HT-29 (cell line): ENCODE measurements around the gene ARHGAP10. TPM values are rescaled to one million over a fixed set of nuclear protein-coding genes. Genes with fewer than 3 reads are reported as not detected.

Experiments
- DNase-seq: peaks from one replicate; pipeline ENCODE4 v3.0.0-alpha.2; 2015; ENCODE audit warnings: low spot score
- total RNA-seq: library from RNA; depleted of rRNA; stranded (reverse); fragments of >200 nt; shearing (Covaris generic); gene quantifications from 2 replicates; pipeline ENCODE4 v1.2.3, GENCODE V29; 2014

The ARHGAP10 gene
- total RNA-seq, 1 experiment from 2014 or later: 9.3 TPM

DNA sequence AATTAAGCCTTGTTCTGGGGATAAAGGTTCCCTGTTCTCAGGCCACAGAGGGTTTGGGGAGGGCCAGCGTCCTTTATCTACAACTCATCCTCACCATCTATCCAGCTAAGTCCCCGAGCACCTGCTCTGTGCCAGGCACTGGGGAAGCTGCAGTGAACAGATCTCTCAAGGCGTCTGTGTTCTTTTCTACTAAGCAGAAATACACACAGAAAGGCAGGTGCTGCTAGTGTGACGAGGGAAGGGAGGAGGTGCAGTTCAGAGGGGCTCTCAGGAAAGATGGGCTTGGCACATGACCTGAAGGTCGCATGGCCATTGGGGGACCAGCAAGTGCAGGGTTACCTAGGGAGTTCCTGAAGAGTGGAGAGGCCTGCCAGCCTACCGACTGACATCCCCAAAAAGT, 358.1 kb downstream of the ARHGAP10 start:
- no peak for DNase-seq

- no peak for DNase-seq
These were observed 358.9 kb downstream of the ARHGAP10 start for GRCh38 chr4:148090503-148091476.

GRCh38 chr4:148091896-148092295, 360.0 kb downstream of the ARHGAP10 start:
- DNase-seq: no peak

GRCh38 chr4:148092316-148093014, 360.6 kb downstream of the ARHGAP10 start:
- no peak for DNase-seq

GRCh38 chr4:148093065-148093464, 361.2 kb downstream of the ARHGAP10 start:
- no peak for DNase-seq

DNA sequence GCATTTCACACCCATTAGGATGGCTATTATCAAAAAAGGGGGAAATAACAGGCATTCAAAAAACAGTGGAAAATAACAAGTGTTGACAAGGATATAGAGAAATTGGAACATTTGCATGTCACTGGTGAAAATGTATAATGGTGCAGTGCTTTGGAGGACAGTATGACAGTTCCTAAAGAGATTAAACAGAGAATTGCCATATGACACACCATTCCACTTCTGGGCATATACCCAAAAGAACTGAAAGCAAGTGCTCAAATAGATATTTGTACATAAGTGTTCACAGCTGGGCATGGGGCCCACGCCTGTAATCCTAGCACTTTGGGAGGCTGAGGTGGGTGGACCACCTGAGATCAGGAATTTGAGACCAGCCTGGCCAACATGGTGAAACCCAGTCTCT, 362.3 kb downstream of the ARHGAP10 start:
- no peak for DNase-seq

DNA sequence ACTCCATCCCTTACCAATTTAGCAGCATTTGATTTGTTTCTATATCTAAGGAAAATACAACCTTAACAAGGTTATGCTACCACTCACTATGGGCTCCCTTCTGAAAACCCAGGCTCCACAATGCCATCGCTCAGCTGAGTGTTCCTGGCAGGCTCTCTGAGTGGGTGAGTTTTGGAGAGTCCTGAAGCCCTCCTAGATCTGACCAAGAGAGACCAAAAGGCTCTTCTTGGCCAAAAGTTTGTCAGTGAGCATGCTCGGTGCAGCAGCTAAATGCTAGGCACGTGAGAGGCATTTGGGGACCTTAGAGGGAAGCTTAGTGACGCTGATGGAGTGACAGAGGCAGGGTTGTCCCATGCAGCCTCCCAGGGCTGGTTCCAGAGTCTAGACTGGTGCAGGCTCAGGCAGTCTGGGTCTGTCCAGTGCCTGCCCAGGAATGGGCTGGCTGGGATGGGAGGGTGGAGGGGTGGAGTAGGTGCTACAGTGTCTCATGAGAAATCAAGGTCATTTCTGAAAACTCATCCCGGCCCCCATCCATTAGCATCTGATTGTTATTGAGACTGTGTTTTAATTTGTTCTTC, 363.5 kb downstream of the ARHGAP10 start:
- DNase-seq: no peak

DNA sequence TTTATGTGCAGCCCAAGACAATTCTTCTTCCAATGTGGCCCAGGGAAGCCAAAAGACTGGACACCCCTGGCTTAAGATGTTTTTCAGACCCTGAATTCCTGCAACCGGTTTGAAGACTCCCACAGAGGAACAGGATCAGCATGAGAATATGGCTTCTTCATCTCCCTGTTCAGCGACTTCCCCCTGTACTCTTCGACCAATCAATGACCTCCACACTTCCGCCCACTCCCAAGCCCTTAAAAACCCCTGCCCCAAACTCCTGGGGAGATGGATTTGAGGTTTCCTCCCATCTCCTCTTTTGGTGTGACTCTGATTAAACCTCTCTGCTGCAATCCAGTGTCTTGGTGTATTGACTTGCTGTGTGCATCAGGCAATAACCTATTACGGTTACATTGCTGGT, 365.9 kb downstream of the ARHGAP10 start:
- no peak for DNase-seq

GRCh38 chr4:148101235-148101634, 369.3 kb downstream of the ARHGAP10 start:
- no peak for DNase-seq

GRCh38 chr4:148101790-148102189, 369.9 kb downstream of the ARHGAP10 start:
- no peak for DNase-seq

DNA sequence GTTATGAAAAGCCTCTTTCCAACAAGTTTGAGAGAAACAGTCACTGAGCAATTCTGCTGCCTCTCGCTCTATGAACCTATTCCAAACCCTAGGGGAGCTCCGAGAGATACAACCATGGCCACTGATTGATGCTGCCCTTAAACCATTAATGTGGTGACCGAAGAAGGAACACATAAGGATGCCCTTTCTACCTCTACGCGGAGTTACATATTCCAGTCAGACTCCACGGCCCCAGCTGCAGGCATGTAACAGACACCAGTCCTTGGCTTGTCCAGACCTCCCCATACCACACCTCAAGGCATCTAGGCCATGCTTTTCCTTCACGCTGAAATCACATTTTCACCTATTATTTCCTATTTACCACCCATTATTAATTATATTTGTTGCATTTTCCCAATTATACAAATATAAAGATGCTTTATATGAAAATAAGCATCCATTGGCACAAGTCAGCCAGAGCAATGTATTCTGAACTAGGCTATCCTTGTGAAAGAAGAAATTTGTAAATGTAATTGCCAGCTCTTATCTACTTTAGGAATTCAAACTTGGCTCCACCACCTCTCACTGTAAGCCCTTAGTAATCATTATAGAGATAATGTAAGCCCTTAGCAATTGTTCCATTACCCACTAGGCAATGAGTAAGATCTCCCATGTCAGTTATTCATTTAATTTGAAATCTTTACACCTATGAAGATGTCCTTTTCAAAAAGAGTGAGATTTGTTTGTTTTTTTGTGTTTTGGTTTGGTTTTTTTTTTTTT, 371.9 kb downstream of the ARHGAP10 start:
- no peak for DNase-seq

DNA sequence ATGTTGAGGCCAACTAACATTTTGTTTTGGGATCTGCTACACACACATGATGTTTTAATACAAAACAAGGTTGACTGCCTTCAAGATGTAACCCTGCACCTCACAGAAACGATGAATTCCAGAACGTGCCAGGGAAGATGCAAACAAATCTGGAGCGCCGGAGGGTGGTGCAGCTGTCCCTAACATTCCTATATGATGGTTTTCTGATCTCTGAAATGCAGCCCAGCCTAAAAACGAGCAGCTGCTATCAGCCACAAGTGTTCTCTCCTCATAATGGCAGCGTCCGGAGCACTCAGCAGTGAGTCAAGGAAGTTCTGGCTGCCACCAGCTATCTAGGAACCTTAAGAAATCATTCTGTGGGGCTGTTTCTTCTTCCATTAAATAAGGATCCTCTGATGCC, 376.9 kb downstream of the ARHGAP10 start:
- DNase-seq: no peak

DNA sequence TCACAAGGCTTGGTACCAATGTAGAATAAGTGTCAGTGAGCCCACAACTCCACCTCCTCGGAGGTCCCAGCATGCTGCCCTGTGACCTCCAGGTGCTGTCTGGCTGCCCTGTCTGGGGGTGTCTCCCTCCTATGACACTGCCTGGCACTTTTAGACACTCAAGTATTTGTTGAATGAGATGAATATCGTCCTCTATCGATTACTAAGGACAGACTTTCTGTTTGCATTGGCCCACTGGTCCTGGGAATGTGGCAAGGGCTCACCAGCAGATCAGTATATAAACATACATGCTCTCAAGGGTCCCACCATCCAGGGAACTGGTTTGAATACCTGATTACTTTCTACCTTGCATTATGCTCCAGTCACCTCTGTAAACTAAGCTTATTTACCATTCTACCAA, 377.3 kb downstream of the ARHGAP10 start:
- DNase-seq: no peak

- no peak for DNase-seq
These were observed 378.3 kb downstream of the ARHGAP10 start for GRCh38 chr4:148110169-148110568.

DNA sequence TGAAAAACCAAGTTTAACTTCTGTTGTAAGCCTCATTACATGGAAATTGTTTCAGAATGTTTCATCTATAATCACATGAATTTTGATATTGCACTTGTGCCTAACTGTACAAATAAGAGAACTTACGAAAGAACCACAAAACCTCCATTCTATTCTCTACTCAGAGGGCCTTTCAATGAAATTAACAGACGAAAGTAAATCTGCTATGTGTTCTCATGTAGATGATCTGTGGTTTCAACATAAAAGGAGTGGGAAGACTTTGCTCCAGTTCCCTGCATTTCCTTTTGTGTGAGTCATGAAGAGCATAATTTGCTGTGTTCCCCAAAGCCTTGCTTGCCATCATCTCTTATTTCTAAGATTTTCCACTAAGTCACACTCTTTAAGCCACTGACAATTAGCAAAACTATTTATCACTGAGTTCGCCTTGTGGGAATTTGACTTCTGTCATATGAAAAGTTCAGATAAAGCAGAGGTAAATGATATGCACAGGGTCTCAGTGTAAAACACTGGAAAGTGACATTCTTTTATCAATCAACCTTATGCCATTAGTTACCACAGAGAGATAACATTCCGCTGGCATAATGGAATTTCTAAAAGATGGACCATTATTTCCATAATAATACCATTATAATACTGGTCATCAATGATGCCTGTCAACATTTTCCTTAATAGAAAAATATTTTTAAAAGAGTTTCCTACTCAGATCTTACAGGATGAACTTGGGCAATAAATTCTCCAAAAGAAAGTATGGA, 380.5 kb downstream of the ARHGAP10 start:
- DNase-seq: no peak

DNA sequence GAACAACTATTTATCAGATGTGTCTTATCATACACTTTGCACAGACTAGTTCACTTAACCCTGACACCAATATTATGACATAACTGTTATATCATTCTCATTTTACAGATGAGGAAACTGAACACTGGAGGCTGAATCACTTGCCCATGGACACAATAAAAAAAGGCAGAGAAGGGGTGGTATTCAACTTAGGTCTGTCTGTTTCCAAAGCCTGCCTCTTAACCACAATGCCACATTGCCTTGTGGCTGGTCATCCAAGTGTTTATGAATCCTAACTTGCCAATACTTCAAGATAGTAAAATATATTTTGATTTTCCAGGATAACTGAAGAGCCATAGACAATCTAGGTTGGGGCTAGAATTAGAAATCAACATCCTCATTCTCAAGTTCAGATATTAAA, 382.5 kb downstream of the ARHGAP10 start:
- DNase-seq: no peak

DNA sequence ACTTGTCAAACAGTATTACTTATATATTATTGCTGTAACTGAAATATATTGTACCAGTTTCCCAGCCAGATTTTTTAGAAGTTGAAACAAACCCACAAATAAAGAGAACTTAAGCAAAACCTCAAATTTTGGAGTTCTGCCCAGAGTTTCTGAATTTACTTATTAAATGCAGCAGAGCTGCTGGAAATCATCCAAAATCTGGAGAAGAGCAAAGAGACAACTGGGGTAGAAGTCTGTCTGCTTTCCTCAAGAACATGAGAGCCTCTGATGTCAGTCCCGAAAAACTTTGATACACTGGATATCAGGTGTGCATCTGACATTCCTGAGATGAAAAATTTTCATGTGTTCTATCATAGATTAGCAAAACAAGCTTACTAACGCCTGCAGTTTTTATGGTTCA, 384.4 kb downstream of the ARHGAP10 start:
- DNase-seq: no peak

DNA sequence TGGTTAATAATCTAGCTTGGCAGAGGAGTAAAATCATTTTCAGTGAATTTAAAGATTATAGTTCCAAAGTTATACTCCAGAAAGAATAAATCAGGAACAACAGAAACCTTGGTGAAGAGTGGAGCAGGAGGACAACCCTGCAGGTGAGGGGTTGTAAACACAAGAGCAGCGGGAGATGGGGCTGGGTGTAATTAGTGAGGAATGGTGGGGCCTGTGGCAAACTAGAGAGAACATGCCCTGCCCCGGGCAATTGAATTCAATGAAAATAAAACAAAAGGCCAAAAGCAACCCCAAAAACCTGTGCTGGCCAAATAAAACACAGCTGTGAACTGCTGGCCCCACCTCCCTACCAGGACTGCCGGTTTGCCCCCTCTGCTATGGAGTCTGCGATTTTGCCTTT, 385.1 kb downstream of the ARHGAP10 start:
- DNase-seq: no peak

- DNase-seq: no peak
These were observed 386.3 kb downstream of the ARHGAP10 start for GRCh38 chr4:148118179-148118578.

DNA sequence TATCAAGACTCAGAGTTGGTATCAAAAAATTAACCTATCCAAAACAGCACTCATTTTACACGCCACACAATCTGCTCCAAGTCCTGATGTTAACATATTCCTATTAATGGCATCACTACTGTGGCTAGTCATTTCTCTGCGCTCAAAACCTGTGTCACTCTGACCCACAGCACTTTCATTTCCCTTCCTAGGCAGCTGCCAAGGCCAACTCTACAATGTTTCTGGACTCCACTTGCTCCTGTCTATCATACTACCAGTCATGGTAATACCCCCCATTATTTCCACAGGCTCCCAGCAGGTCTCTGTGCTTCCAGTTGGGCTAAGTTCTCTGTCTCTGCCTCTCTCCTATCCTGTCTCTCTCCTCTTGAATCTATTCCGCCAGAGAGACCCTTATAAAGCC, 386.7 kb downstream of the ARHGAP10 start:
- no peak for DNase-seq

- no peak for DNase-seq
These were observed 388.3 kb downstream of the ARHGAP10 start for GRCh38 chr4:148120216-148120615.
